HCT116 (cell line): ENCODE data around the gene RPS6KA2. TPM values are rescaled to one million over a fixed set of nuclear protein-coding genes. Genes with fewer than 3 reads are reported as not detected.

Experiments
- ATAC-seq: fragments of 200-7000 bp; cut with Tn5 transposase; 2 replicates; pipeline ENCODE4 v1.9.1; 2020; ENCODE audit warnings: mild to moderate bottlenecking, moderate library complexity
- BruUV-seq: library from RNA; stranded (reverse); fragments of 400-500 nt; replicated peaks from 2 replicates; lab custom pipeline; 2021; lab: Mats Ljungman, UMichigan
- CTCF ChIA-PET: fragments of 300-600 bp; sonication (Branson Sonifier 250); formaldehyde crosslinking; loops from one replicate; lab custom pipeline; 2021; ENCODE audit warnings: antibody characterized with exemption; lab: Charles Lee
- POLR2A ChIA-PET: fragments of 300-600, 350-600 bp; sonication (Branson Sonifier 250); formaldehyde crosslinking; loops from one replicate; lab custom pipeline; 2021; ENCODE audit warnings: antibody characterized with exemption; lab: Charles Lee
- RAD21 ChIA-PET, 2 experiments: fragments of 300-600 bp; sonication (Branson Sonifier 250); formaldehyde crosslinking; loops; one replicate each; lab custom pipeline; 2023; ENCODE audit warnings: low total read pairs in 2 of 2; ENCODE audit not compliant: uncharacterized antibody in 2 of 2, unreplicated experiment in 2 of 2, low non-redundant PET in 1 of 2; lab: Charles Lee
- DNase-seq: peaks from one replicate; pipeline ENCODE4 v3.0.0-alpha.2; 2010; ENCODE audit warnings: low read depth, low spot score
- H2AFZ ChIP-seq: fragments of 200-600 bp; shearing (Covaris generic), sonication (generic); 2 replicates; pipeline ENCODE4 v1.6.1; 2017; ENCODE audit warnings: low read depth, mixed run types, mixed read lengths, antibody characterized with exemption, low read length; ENCODE audit not compliant: poor library complexity, severe bottlenecking
- H3K27ac ChIP-seq: 2 replicates; pipeline ENCODE4 v1.5.1; 2012; ENCODE audit warnings: low read depth, low read length
- H3K27me3 ChIP-seq: fragments of 200-600 bp; sonication (generic); 2 replicates; pipeline ENCODE4 v1.6.1; 2016; ENCODE audit warnings: mixed run types, low read length, mixed read lengths; ENCODE audit not compliant: insufficient read depth
- H3K36me3 ChIP-seq, 2 experiments: fragments of 200-500 bp in 1 of 2; fragments of 200-600 bp in 1 of 2; sonication (Bioruptor generic) in 1 of 2; sonication (generic) in 1 of 2; 2 replicates each; pipeline versions ENCODE4 v1.5.1 to v1.6.1; 2014 to 2016; ENCODE audit warnings: low read length in 2 of 2, inconsistent platforms in 1 of 2, mixed read lengths in 1 of 2, mixed run types in 1 of 2; ENCODE audit not compliant: insufficient read depth in 2 of 2, control insufficient read depth in 1 of 2
- H3K4me1 ChIP-seq, 2 experiments: fragments of 200-600 bp in 1 of 2; sonication (generic) in 1 of 2; 2 replicates each; pipeline versions ENCODE4 v1.5.1 to v1.6.1; 2012 to 2017; ENCODE audit warnings: low read length in 2 of 2, inconsistent platforms in 1 of 2, mild to moderate bottlenecking in 1 of 2, mixed read lengths in 1 of 2, mixed run types in 1 of 2, moderate library complexity in 1 of 2; ENCODE audit not compliant: insufficient read depth in 2 of 2, control insufficient read depth in 1 of 2
- H3K4me2 ChIP-seq: fragments of 200-600 bp; sonication (generic); 2 replicates; pipeline ENCODE4 v1.6.1; 2017; ENCODE audit warnings: mixed run types, low read length, mixed read lengths
- H3K4me3 ChIP-seq, 2 experiments: fragments of 200-600 bp in 1 of 2; sonication (generic) in 1 of 2; replicated peaks in 1 of 2; 2 replicates each; pipeline ENCODE4 v1.5.1; 2011 to 2016; ENCODE audit warnings: low read length in 2 of 2, control low read depth in 1 of 2, low read depth in 1 of 2, mild to moderate bottlenecking in 1 of 2, mixed read lengths in 1 of 2, mixed run types in 1 of 2
- H3K79me2 ChIP-seq: fragments of 200-600 bp; sonication (generic); 2 replicates; pipeline ENCODE4 v1.6.1; 2017; ENCODE audit warnings: mild to moderate bottlenecking, mixed run types, low read length, moderate library complexity, mixed read lengths; ENCODE audit not compliant: insufficient read depth
- H3K9ac ChIP-seq: fragments of 200-600 bp; sonication (generic); 2 replicates; pipeline ENCODE4 v1.6.1; 2016; ENCODE audit warnings: low read length, mixed read lengths
- H3K9me2 ChIP-seq: fragments of 200-600 bp; sonication (generic), shearing (Covaris generic); 2 replicates; pipeline ENCODE4 v1.6.1; 2017; ENCODE audit warnings: mixed run types, mild to moderate bottlenecking, moderate library complexity; ENCODE audit not compliant: insufficient read depth
- H3K9me3 ChIP-seq, 2 experiments: fragments of 200-500 bp in 1 of 2; fragments of 200-600 bp in 1 of 2; sonication (Bioruptor generic) in 1 of 2; sonication (generic) in 1 of 2; 2 replicates each; pipeline ENCODE4 v1.6.1; 2014 to 2017; ENCODE audit warnings: low read length in 2 of 2, mixed read lengths in 2 of 2, inconsistent platforms in 1 of 2, low read depth in 1 of 2, mild to moderate bottlenecking in 1 of 2, mixed run types in 1 of 2, moderate library complexity in 1 of 2; ENCODE audit not compliant: control insufficient read depth in 1 of 2, insufficient read depth in 1 of 2
- H4K20me1 ChIP-seq: fragments of 200-600 bp; sonication (generic), shearing (Covaris generic); 2 replicates; pipeline ENCODE4 v1.6.1; 2017; ENCODE audit warnings: mixed run types, mild to moderate bottlenecking, moderate library complexity; ENCODE audit not compliant: insufficient read depth
- CBX3 ChIP-seq: IDR thresholded peaks from 2 replicates; pipeline ENCODE4 v1.6.1; 2012; ENCODE audit warnings: low read depth
- CEBPB ChIP-seq: IDR thresholded peaks from 2 replicates; pipeline ENCODE4 v1.6.1; 2012; ENCODE audit warnings: low read depth
- EGR1 ChIP-seq: IDR thresholded peaks from 2 replicates; pipeline ENCODE4 v1.6.1; 2012; ENCODE audit warnings: low read depth
- ELF1 ChIP-seq: IDR thresholded peaks from 2 replicates; pipeline ENCODE4 v1.6.1; 2012; ENCODE audit warnings: low read depth, borderline replicate concordance
- EZH2 ChIP-seq: fragments of 200-600 bp; sonication (generic); IDR thresholded peaks from 2 replicates; pipeline ENCODE4 v1.6.1; 2017; ENCODE audit warnings: antibody characterized with exemption, mixed run types
- EZH2phosphoT487 ChIP-seq: fragments of 200-600 bp; IDR thresholded peaks from 2 replicates; pipeline ENCODE4 v1.6.1; 2018; ENCODE audit warnings: antibody characterized with exemption, borderline replicate concordance
- FOSL1 ChIP-seq: IDR thresholded peaks from 2 replicates; pipeline ENCODE4 v1.6.1; 2012; ENCODE audit warnings: low read depth
- JUND ChIP-seq: IDR thresholded peaks from 2 replicates; pipeline ENCODE4 v1.6.1; 2012
- MAX ChIP-seq: IDR thresholded peaks from 2 replicates; pipeline ENCODE4 v1.6.1; 2012
- POLR2AphosphoS5 ChIP-seq: IDR thresholded peaks from 2 replicates; pipeline ENCODE4 v1.6.1; 2011; ENCODE audit warnings: mild to moderate bottlenecking, low read depth, low read length, moderate library complexity
- RAD21 ChIP-seq: IDR thresholded peaks from 2 replicates; pipeline ENCODE4 v1.6.1; 2012; ENCODE audit warnings: low read depth, mild to moderate bottlenecking
- REST ChIP-seq: IDR thresholded peaks from 2 replicates; pipeline ENCODE4 v1.6.1; 2012; ENCODE audit warnings: low read depth
- SIN3A ChIP-seq: IDR thresholded peaks from 2 replicates; pipeline ENCODE4 v1.6.1; 2012; ENCODE audit warnings: low read depth
- SP1 ChIP-seq: IDR thresholded peaks from 2 replicates; pipeline ENCODE4 v1.6.1; 2012; ENCODE audit warnings: low read depth
- SRF ChIP-seq: IDR thresholded peaks from 2 replicates; pipeline ENCODE4 v1.6.1; 2012; ENCODE audit warnings: low read depth
- TCF7L2 ChIP-seq: IDR thresholded peaks from 2 replicates; pipeline ENCODE4 v1.7.0; 2011; ENCODE audit warnings: borderline replicate concordance, inconsistent platforms; ENCODE audit not compliant: insufficient read depth, insufficient read length; ENCODE audit errors: extremely low read depth
- YY1 ChIP-seq: IDR thresholded peaks from 2 replicates; pipeline ENCODE4 v1.6.1; 2011; ENCODE audit warnings: low read length, low read depth, moderate library complexity, mild to moderate bottlenecking; ENCODE audit not compliant: insufficient replicate concordance; ENCODE audit errors: extremely low read depth
- ZFX ChIP-seq: fragments of 450-650 bp; IDR thresholded peaks from 2 replicates; pipeline ENCODE4 v1.6.1; 2017
- ZNF274 ChIP-seq: fragments of 200-500 bp; sonication (Bioruptor generic); IDR thresholded peaks from 2 replicates; pipeline ENCODE4 v1.6.1; 2014; ENCODE audit warnings: mild to moderate bottlenecking, low read depth, low read length, inconsistent platforms
- intact Hi-C: fragments of 100-400 bp; cut with micrococcal nuclease; formaldehyde crosslinking; loops from 2 replicates; pipeline ENCODE4 v1.10.0; 2022
- total RNA-seq: library from RNA; stranded (reverse); gene quantifications from one replicate; pipeline ENCODE4 v1.2.1, GENCODE V29; 2021; ENCODE audit not compliant: unreplicated experiment
- TF ChIP-seq, protein P1 (sequence below): IDR thresholded peaks from 2 replicates; pipeline ENCODE4 v1.6.1; 2012

The RPS6KA2 gene
- total RNA-seq, 1 experiment from 2014 or later: 8.5 TPM

GRCh38 chr6:166411721-166412151, 215.3 kb downstream of the RPS6KA2 start:
- DNase-seq (no peak), ATAC-seq (no peak)
- Histone ChIP-seq H3K9ac (no peak overlapping the region), H3K36me3 (no peaks in the 10 kb centered on the region), H4K20me1 (no peaks in the 10 kb centered on the region), H3K27me3 (no peaks in the 10 kb centered on the region), H3K79me2 (no peaks in the 10 kb centered on the region), H2AFZ (no peak overlapping the region), H3K9me3 (no peaks in the 10 kb centered on the region), H3K4me2 (no peak overlapping the region), H3K9me2 (no peaks in the 10 kb centered on the region), H3K4me3 (no peak overlapping the region), H3K4me1 (no peaks in the 10 kb centered on the region), H3K27ac (no peak overlapping the region)
- intact Hi-C loops: no loop called here
- ChIA-PET RAD21 (no interaction called here), POLR2A (no interaction called here), CTCF (no interaction called here)
- TF ChIP-seq POLR2AphosphoS5: no peak
- TF ChIP-seq, protein P1, sequence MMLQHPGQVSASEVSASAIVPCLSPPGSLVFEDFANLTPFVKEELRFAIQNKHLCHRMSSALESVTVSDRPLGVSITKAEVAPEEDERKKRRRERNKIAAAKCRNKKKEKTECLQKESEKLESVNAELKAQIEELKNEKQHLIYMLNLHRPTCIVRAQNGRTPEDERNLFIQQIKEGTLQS: no peak
- TF ChIP-seq ZNF274: no peak
- TF ChIP-seq CEBPB: no peak
- no peak for TF ChIP-seq MAX
- TF ChIP-seq TCF7L2: no peak
- no peak for TF ChIP-seq SP1
- TF ChIP-seq JUND: no peak
- no peak for TF ChIP-seq EZH2
- no peak for TF ChIP-seq SIN3A
- BruUV-seq: no TSS peak

DNA sequence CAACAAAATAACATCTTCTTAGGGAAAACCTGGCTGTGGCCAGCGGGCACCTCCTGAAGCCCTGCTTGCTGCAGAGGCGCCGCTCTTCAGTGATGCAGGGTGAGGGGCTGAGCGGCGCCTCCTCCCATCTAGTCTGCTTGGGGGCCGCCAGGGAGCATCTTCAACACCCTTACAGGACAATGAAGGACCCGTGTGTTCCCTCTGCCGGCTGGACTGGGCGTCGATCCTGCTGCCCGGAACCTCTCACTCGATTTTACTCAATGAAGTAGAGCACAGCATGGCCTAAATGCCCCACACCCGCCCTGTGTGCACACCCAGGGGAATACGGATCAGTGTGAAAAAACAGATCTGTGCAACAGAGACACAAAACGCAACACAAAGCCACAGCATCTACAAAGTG, 215.8 kb downstream of the RPS6KA2 start:
- Histone ChIP-seq H3K9ac (no peak overlapping the region), H3K4me1 (no peaks in the 10 kb centered on the region), H3K4me2 (no peak overlapping the region), H3K9me2 (no peaks in the 10 kb centered on the region), H4K20me1 (no peaks in the 10 kb centered on the region), H3K4me3 (no peak overlapping the region), H3K79me2 (no peaks in the 10 kb centered on the region), H3K27ac (no peak overlapping the region), H2AFZ (no peak overlapping the region), H3K27me3 (no peaks in the 10 kb centered on the region), H3K9me3 (no peaks in the 10 kb centered on the region), H3K36me3 (no peaks in the 10 kb centered on the region)
- DNase-seq (no peak), ATAC-seq (no peak)
- CTCF ChIA-PET: no interaction called here
- POLR2A ChIA-PET: no interaction called here
- intact Hi-C loops: no loop called here
- RAD21 ChIA-PET: no interaction called here
- BruUV-seq: no TSS peak
- TF ChIP-seq CBX3 (no peak), RAD21 (no peak), REST (no peak), EZH2phosphoT487 (no peak), EZH2 (no peak), SRF (no peak), ELF1 (no peak), SP1 (no peak), EGR1 (no peak), ZFX (no peak), SIN3A (no peak), FOSL1 (no peak), YY1 (no peak), MAX (no peak), POLR2AphosphoS5 (no peak)
- TF ChIP-seq, protein P1: no peak
